Stimulated activated CD4-positive, alpha-beta T cell treated with anti-CD3 and anti-CD28 coated beads, TNF-alpha, amount 100 ng/mL, for 48 hours (primary cell): ENCODE results near the gene LLGL1.

ENCODE experiments used
- DNase-seq, 3 donors: peaks; one replicate each; pipeline ENCODE4 v3.0.0-alpha.2; 2020; ENCODE audit warnings: low read depth in 3 of 3

LLGL1 gene

GRCh38 chr17:18252160-18252559 is 26.7 kb downstream of the LLGL1 start:
- no peak for DNase-seq

GRCh38 chr17:18253187-18253884 is 27.9 kb downstream of the LLGL1 start:
- no peak for DNase-seq

GRCh38 chr17:18253947-18254821 is 28.7 kb downstream of the LLGL1 start:
- no peak for DNase-seq

- DNase-seq: no peak
Observed at GRCh38 chr17:18254888-18255649, 29.6 kb downstream of the LLGL1 start.

- DNase-seq: no peak
Observed at GRCh38 chr17:18256351-18256750, 30.9 kb downstream of the LLGL1 start.

- no peak for DNase-seq
Observed at GRCh38 chr17:18256776-18257175, 31.3 kb downstream of the LLGL1 start.

GRCh38 chr17:18257268-18257981 is 32.0 kb downstream of the LLGL1 start:
- DNase-seq: no peak

GRCh38 chr17:18257982-18258355 is 32.5 kb downstream of the LLGL1 start:
- peak in 1 of 3 donors; percentile 37 for DNase-seq

- DNase-seq: peak in 1 of 3 donors; percentile 46
Observed at GRCh38 chr17:18258356-18259038, 33.1 kb downstream of the LLGL1 start, which contains the start of gene FLII. TSS of gene FLII (minus strand) at chr17:18258738. CDS start at chr17:18258690, 48 bp downstream.

- no peak for DNase-seq
Observed at GRCh38 chr17:18259621-18260331, 34.3 kb downstream of the LLGL1 start.

GRCh38 chr17:18260332-18261145 is 35.1 kb downstream of the LLGL1 start, which contains the start of gene MIEF2:
TSS of gene MIEF2 (plus strand) at chr17:18260662. CDS start at chr17:18262721, 2,059 bp downstream.
- DNase-seq: peak; percentile 87 to 91 (median 88)

GRCh38 chr17:18261146-18261515 is 35.7 kb downstream of the LLGL1 start:
- DNase-seq: peak in 1 of 3 donors; percentile 31

- no peak for DNase-seq
Observed at GRCh38 chr17:18261659-18262058, 36.2 kb downstream of the LLGL1 start.

- no peak for DNase-seq
Observed at GRCh38 chr17:18262111-18262510, 36.7 kb downstream of the LLGL1 start.

- no peak for DNase-seq
Observed at GRCh38 chr17:18262641-18263040, 37.2 kb downstream of the LLGL1 start.

GRCh38 chr17:18263885-18264682 is 38.6 kb downstream of the LLGL1 start:
- DNase-seq: no peak

GRCh38 chr17:18267366-18267765 is 41.9 kb downstream of the LLGL1 start:
- DNase-seq: no peak

- DNase-seq: no peak
Observed at GRCh38 chr17:18267927-18268711, 42.7 kb downstream of the LLGL1 start.
